Trophoblast cell (in vitro differentiated cells and primary cell): ENCODE measurements around the gene ZNF185.
"Not testable (repeated sequence)": the region's sequence is repeated elsewhere in the genome, so short reads cannot be mapped to it uniquely, and the experiment has no call there.

ENCODE experiments used
- DNase-seq, 2 donors: peaks; one replicate each; pipeline ENCODE4 v3.0.0-alpha.2; 2016
- H2AFZ ChIP-seq: 2 replicates; pipeline ENCODE4 v1.6.1; 2013; ENCODE audit warnings: low read length, moderate library complexity, mild to moderate bottlenecking; ENCODE audit not compliant: insufficient read depth, poor library complexity
- H2AK5ac ChIP-seq: 2 replicates; pipeline ENCODE4 v1.6.1; 2013; ENCODE audit warnings: mild to moderate bottlenecking, low read length
- H2BK120ac ChIP-seq: 2 replicates; pipeline ENCODE4 v1.6.1; 2013; ENCODE audit warnings: low read length, mild to moderate bottlenecking, moderate library complexity; ENCODE audit not compliant: insufficient read depth, poor library complexity
- H2BK12ac ChIP-seq: 2 replicates; pipeline ENCODE4 v1.6.1; 2013; ENCODE audit warnings: mild to moderate bottlenecking, low read length, moderate library complexity
- H2BK5ac ChIP-seq: 2 replicates; pipeline ENCODE4 v1.6.1; 2013; ENCODE audit warnings: low read length, low read depth, moderate library complexity, mild to moderate bottlenecking; ENCODE audit not compliant: poor library complexity
- H3K14ac ChIP-seq: 2 replicates; pipeline ENCODE4 v1.6.1; 2013; ENCODE audit warnings: mild to moderate bottlenecking, low read length
- H3K18ac ChIP-seq: 2 replicates; pipeline ENCODE4 v1.6.1; 2013; ENCODE audit warnings: mild to moderate bottlenecking, low read length
- H3K23ac ChIP-seq: 2 replicates; pipeline ENCODE4 v1.6.1; 2013; ENCODE audit warnings: low read length
- H3K27ac ChIP-seq: 2 replicates; pipeline ENCODE4 v1.5.1; 2013; ENCODE audit warnings: low read depth, mild to moderate bottlenecking, inconsistent platforms, low read length, moderate library complexity
- H3K27me3 ChIP-seq: 2 replicates; pipeline ENCODE4 v1.6.1; 2013; ENCODE audit warnings: inconsistent platforms, mild to moderate bottlenecking, low read length, moderate library complexity; ENCODE audit not compliant: insufficient read depth
- H3K36me3 ChIP-seq, 2 experiments: 1 replicate in 1 of 2; 2 replicates in 1 of 2; pipeline ENCODE4 v1.6.1; 2013; ENCODE audit warnings: low read length in 2 of 2, mild to moderate bottlenecking in 2 of 2, moderate library complexity in 1 of 2; ENCODE audit not compliant: insufficient read depth in 2 of 2, control insufficient read depth in 1 of 2
- H3K4ac ChIP-seq: 2 replicates; pipeline ENCODE4 v1.6.1; 2013; ENCODE audit warnings: low read depth, mild to moderate bottlenecking, low read length, moderate library complexity
- H3K4me1 ChIP-seq, 2 experiments: 1 replicate in 1 of 2; 2 replicates in 1 of 2; pipeline ENCODE4 v1.6.1; 2013; ENCODE audit warnings: low read length in 2 of 2, mild to moderate bottlenecking in 2 of 2, moderate library complexity in 1 of 2; ENCODE audit not compliant: insufficient read depth in 2 of 2, control insufficient read depth in 1 of 2
- H3K4me2 ChIP-seq: 2 replicates; pipeline ENCODE4 v1.6.1; 2013; ENCODE audit warnings: inconsistent platforms, mild to moderate bottlenecking, low read length, moderate library complexity
- H3K4me3 ChIP-seq: 2 replicates; pipeline ENCODE4 v1.5.1; 2013; ENCODE audit warnings: mild to moderate bottlenecking, low read depth, low read length, inconsistent platforms
- H3K79me1 ChIP-seq: one replicate; pipeline ENCODE4 v1.6.1; 2013; ENCODE audit warnings: low read length
- H3K79me2 ChIP-seq: 2 replicates; pipeline ENCODE4 v1.6.1; 2013; ENCODE audit warnings: low read length, mild to moderate bottlenecking; ENCODE audit not compliant: control insufficient read depth, insufficient read depth, poor library complexity
- H3K9ac ChIP-seq: 2 replicates; pipeline ENCODE4 v1.6.1; 2013; ENCODE audit warnings: mild to moderate bottlenecking, low read length
- H3K9me3 ChIP-seq: 2 replicates; pipeline ENCODE4 v1.6.1; 2013; ENCODE audit warnings: low read depth, mild to moderate bottlenecking, control low read depth, inconsistent platforms, low read length; ENCODE audit not compliant: insufficient read depth
- H4K12ac ChIP-seq: 2 replicates; pipeline ENCODE4 v1.6.1; 2013; ENCODE audit warnings: low read depth, mild to moderate bottlenecking, low read length, moderate library complexity
- H4K8ac ChIP-seq: 2 replicates; pipeline ENCODE4 v1.6.1; 2013; ENCODE audit warnings: low read depth, mild to moderate bottlenecking, low read length, moderate library complexity
- H4K91ac ChIP-seq: one replicate; pipeline ENCODE4 v1.6.1; 2013; ENCODE audit warnings: low read depth, mild to moderate bottlenecking, low read length, moderate library complexity
- WGBS: extraction: QIAGEN DNeasy Blood & Tissue Kit; methylation state at CpG from one replicate; pipeline ENCODE4 v1.1.7; 2013; ENCODE audit warnings: missing lambda C conversion rate; ENCODE audit not compliant: insufficient read length, insufficient coverage; ENCODE audit errors: extremely low coverage; 5-methylcytosine and 5-hydroxymethylcytosine counted together

Gene ZNF185

DNA sequence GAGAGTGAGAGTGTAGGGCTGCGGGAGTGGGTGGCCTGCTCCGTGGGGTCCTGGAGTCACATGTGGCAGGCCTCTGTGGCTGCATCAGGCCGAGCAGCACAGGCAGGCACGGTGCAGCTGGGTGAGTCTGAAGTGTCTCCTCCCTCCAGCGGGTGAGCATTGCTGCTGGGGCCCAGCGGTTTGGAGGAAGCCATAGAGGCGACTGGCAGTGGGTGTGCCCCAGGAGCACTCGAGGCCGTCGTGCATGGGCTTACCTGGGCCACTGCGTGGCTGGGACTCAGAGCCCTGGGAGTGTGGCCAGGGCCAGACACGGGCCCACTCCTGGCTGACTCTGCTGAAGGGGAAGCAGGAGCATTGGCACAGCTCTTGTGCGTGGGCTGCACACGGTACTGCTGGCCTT, 10.6 kb downstream of the ZNF185 start:
- H4K12ac ChIP-seq, result no peak overlapping the region
- no peak overlapping the region for H3K4ac ChIP-seq
- H3K9me3 ChIP-seq, result no peaks in the 10 kb centered on the region
- no peak overlapping the region for H3K4me3 ChIP-seq
- no peak overlapping the region for H2BK120ac ChIP-seq
- H3K79me1 ChIP-seq, result no peaks in the 10 kb centered on the region
- H3K79me2 ChIP-seq, result no peaks in the 10 kb centered on the region
- no peak overlapping the region for H2BK12ac ChIP-seq
- H2AK5ac ChIP-seq, result no peak overlapping the region
- no peak overlapping the region for H3K4me2 ChIP-seq
- WGBS, result no CpG with 5 or more reads among the region's 14 CpGs
- peaks cover 4 to 13% of the 10 kb centered on the region in 2 experiments for H3K4me1 ChIP-seq
- H3K27ac ChIP-seq, result no peak overlapping the region
- no peak overlapping the region for H2BK5ac ChIP-seq
- H4K8ac ChIP-seq, result no peak overlapping the region
- H3K27me3 ChIP-seq, result no peaks in the 10 kb centered on the region
- H3K18ac ChIP-seq, result no peak overlapping the region
- H3K14ac ChIP-seq, result no peak overlapping the region
- no peak overlapping the region for H2AFZ ChIP-seq
- no peak overlapping the region for H3K9ac ChIP-seq
- H3K23ac ChIP-seq, result no peak overlapping the region
- DNase-seq, result no peak
- H3K36me3 ChIP-seq, result no peaks in the 10 kb centered on the region
- H4K91ac ChIP-seq, result no peak overlapping the region

DNA sequence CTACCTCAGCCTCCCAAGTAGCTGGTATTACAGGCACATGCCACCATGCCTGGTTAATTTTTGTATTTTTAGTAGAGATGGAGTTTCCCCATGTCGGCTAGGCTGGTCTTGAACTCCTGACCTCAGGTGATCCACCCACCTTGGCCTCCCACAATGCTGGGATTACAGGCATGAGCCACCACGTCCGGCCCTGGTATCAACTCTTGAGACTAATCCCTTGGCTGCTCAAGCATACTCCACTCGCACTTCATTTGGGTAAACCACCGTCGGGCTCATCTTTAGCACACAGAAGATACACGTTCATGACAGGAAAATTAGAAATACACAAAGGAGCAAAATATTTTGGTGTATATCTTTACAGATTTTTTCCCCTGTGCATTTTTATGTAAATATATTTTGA, 12.2 kb downstream of the ZNF185 start:
- H4K91ac ChIP-seq, H3K23ac ChIP-seq, H3K4me1 ChIP-seq, H3K9ac ChIP-seq, H3K79me1 ChIP-seq, H4K12ac ChIP-seq, H2AK5ac ChIP-seq, H3K4ac ChIP-seq, H3K27me3 ChIP-seq, H2BK120ac ChIP-seq, DNase-seq, H3K36me3 ChIP-seq, H2BK12ac ChIP-seq, H4K8ac ChIP-seq, H3K27ac ChIP-seq, H2AFZ ChIP-seq, H3K14ac ChIP-seq, H3K4me3 ChIP-seq, H3K4me2 ChIP-seq, H2BK5ac ChIP-seq, H3K18ac ChIP-seq, H3K79me2 ChIP-seq, H3K9me3 ChIP-seq: not testable (repeated sequence)
- WGBS, result no CpG with 5 or more reads among the region's 7 CpGs

DNA sequence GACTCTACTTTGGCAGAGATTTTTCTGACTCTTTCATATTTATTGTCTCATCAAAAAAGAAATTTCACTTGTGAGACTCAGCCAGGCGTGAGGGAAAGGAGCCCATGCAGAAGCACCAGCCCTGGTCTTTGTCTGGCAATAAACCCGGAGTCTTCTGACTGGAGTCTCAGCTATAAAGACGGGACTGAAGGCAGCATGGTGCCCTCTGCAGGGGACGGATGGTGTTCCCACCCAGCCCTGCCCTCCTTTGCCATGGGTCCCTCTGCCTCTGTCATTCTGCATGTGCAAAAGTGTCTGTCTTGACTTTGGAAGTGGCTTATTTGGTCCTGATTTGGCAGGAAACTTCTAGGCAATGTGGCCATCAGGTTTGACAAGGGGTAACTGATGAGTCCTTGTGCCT, 14.2 kb downstream of the ZNF185 start:
- Histone ChIP-seq H2BK12ac (no peak overlapping the region), H3K18ac (no peak overlapping the region), H3K9me3 (no peaks in the 10 kb centered on the region), H3K36me3 (peaks cover under 1% of the 10 kb centered on the region in 2 experiments), H3K27me3 (no peaks in the 10 kb centered on the region), H2AK5ac (no peak overlapping the region), H2BK120ac (no peak overlapping the region), H3K23ac (no peak overlapping the region), H3K79me2 (no peaks in the 10 kb centered on the region), H3K14ac (no peak overlapping the region), H4K91ac (no peak overlapping the region), H4K12ac (no peak overlapping the region), H3K4me1 (peaks cover 3 to 4% of the 10 kb centered on the region in 2 experiments), H2BK5ac (no peak overlapping the region), H3K79me1 (no peaks in the 10 kb centered on the region), H3K27ac (no peak overlapping the region), H3K9ac (no peak overlapping the region), H3K4me3 (no peak overlapping the region), H3K4ac (no peak overlapping the region), H2AFZ (no peak overlapping the region), H3K4me2 (no peak overlapping the region), H4K8ac (no peak overlapping the region)
- DNase-seq, result no peak
- no CpG with 5 or more reads among the region's 4 CpGs for WGBS

- Histone ChIP-seq H3K79me1 (no peaks in the 10 kb centered on the region), H3K18ac (no peak overlapping the region), H4K8ac (no peak overlapping the region), H3K79me2 (no peaks in the 10 kb centered on the region), H2AFZ (no peak overlapping the region), H2BK5ac (no peak overlapping the region), H3K9me3 (no peaks in the 10 kb centered on the region), H2AK5ac (no peak overlapping the region), H4K91ac (no peak overlapping the region), H3K23ac (no peak overlapping the region), H3K4me2 (no peak overlapping the region), H2BK120ac (no peak overlapping the region), H2BK12ac (no peak overlapping the region), H3K27ac (no peak overlapping the region), H3K4ac (no peak overlapping the region), H3K4me1 (no peaks in the 10 kb centered on the region), H3K27me3 (no peaks in the 10 kb centered on the region), H3K14ac (no peak overlapping the region), H3K9ac (no peak overlapping the region), H3K36me3 (peaks cover 4 to 6% of the 10 kb centered on the region in 2 experiments), H4K12ac (no peak overlapping the region), H3K4me3 (no peak overlapping the region)
- DNase-seq, result no peak
- no CpG with 5 or more reads among the region's 7 CpGs for WGBS
Observed at GRCh38 chrX:152912641-152913040, 14.8 kb downstream of the ZNF185 start.
